Measurements from ENCODE around the gene PGF.
A peak's percentile ranks its signal among the peaks of the same experiment; 100 is the strongest.

Gene PGF

DNA sequence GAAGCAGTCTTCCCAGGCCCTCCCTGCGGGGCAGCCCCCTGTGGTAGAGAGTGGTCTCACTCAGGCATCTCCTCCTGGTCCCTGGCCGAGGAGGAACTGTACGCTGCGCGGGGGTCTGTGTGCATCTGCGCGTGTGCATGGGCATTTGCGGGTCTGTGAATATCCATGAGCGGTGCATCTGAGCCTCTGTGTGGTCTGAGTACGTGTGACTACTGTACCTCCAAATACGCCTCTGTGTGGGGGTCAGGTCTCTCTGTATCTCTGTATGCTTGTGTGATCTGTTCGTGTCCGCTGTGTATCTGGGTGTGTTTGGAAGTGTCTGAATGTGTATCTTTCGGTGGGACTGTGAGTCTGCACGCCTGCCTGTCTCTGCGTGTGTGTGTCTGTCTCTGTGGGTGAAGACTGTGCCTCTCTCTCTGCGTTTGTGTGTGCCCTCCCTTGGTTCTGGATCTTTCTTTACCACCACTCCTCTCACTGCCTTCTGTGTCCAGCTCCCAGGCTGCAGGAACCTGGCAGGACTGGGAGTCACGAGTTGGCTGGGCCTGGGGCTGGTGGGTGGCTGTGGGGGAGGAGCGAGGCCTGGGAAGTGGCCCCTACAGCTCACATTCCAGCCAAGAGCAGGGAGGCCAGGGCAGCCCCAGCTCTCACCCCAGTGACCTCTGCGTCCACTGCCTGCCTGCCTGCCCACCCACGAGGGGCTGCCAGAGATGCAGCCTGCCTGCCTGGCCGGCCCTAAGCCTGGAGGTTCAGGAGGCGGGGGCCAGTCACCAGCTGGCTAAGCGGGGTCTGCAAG lies 1.1 kb upstream of the PGF start:
- H3K4me3 ChIP-seq (ENCODE audit: control insufficient read depth, low read depth, low read length), result no peak overlapping the region
- no peak for DNase-seq (ENCODE audit: low read depth)
- TF ChIP-seq, protein P1, sequence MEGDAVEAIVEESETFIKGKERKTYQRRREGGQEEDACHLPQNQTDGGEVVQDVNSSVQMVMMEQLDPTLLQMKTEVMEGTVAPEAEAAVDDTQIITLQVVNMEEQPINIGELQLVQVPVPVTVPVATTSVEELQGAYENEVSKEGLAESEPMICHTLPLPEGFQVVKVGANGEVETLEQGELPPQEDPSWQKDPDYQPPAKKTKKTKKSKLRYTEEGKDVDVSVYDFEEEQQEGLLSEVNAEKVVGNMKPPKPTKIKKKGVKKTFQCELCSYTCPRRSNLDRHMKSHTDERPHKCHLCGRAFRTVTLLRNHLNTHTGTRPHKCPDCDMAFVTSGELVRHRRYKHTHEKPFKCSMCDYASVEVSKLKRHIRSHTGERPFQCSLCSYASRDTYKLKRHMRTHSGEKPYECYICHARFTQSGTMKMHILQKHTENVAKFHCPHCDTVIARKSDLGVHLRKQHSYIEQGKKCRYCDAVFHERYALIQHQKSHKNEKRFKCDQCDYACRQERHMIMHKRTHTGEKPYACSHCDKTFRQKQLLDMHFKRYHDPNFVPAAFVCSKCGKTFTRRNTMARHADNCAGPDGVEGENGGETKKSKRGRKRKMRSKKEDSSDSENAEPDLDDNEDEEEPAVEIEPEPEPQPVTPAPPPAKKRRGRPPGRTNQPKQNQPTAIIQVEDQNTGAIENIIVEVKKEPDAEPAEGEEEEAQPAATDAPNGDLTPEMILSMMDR (conservative IDR thresholded peaks at IDR 0.05; ENCODE audit: control insufficient read depth, insufficient read depth, low read depth, low read length), result no peak

DNA sequence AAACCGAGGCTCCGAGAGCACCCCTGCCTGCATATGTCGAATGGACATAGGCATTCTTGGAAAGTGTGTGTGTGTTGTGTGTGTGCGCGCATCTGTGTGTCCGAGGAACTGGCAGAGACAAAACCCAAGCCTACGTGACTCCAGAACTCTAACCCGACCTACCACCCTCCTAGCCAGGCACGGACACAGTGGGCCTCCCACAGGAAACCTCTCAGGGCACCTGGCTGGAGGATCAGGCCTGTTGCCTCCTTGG lies 556 bp upstream of the PGF start:
- no peak for DNase-seq (ENCODE audit: low read depth)
- TF ChIP-seq, protein P1 (conservative IDR thresholded peaks at IDR 0.05; ENCODE audit: control insufficient read depth, insufficient read depth, low read depth, low read length), result no peak
- H3K4me3 ChIP-seq (ENCODE audit: control insufficient read depth, low read depth, low read length), result no peak overlapping the region

DNA sequence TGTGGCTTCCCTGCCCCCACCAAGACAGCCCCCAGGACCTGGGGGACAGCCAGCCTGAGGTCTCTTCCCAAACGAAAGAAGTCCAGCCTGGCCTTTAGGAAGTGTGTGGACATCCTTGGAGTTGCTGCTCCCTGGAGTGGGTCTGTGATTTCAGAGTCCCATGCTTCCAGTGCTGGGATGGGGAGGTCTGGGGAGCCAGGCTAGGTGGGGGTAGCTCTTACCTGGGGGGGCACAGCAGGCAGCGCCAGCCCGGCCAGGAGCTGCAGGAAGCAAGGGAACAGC lies 509 bp downstream of the PGF start:
- TF ChIP-seq, protein P1 (conservative IDR thresholded peaks at IDR 0.05; ENCODE audit: control insufficient read depth, insufficient read depth, low read depth, low read length), result no peak
- DNase-seq (ENCODE audit: low read depth), result no peak
- H3K4me3 ChIP-seq (ENCODE audit: control insufficient read depth, low read depth, low read length), result peak overlapping the region; percentile 33

DNA sequence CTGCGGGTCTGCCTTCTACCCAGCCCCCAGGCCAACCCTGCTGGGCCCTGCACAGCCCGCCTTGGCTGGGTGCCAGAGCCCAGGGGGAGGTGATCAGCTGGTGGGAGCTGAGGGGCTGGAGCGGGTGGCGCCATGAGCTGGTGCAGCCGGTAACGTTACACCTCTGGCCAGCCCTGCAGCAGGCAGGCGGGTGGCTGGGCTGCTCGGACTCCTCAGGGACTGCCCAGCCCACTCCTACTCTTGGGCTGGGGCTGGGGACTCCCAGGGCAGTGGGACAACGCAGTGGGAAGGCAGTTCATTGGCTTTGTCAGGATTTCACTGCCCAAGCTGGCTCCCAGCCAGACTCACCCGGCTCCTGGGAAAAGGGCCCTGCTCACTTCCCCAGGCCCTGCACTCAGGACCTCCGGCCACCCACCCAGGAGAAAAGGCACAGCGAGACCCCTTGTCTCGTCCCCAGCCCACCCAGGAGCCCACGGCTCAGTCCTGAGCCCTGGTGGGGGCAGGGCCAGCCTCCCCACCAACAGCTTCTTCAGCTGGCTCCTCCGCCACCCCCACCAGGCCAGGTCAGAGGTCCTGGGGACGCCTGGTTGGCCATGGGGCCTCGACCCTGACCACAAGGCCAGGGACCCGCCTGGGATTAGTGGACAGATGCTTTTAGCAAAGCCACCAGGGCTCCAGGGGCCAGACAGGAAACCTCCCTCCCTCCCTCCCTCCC lies 1.0 kb downstream of the PGF start:
- TF ChIP-seq, protein P1 (conservative IDR thresholded peaks at IDR 0.05; ENCODE audit: control insufficient read depth, insufficient read depth, low read depth, low read length), result no peak
- no peak for DNase-seq (ENCODE audit: low read depth)
- no peak overlapping the region for H3K4me3 ChIP-seq (ENCODE audit: control insufficient read depth, low read depth, low read length)

DNA sequence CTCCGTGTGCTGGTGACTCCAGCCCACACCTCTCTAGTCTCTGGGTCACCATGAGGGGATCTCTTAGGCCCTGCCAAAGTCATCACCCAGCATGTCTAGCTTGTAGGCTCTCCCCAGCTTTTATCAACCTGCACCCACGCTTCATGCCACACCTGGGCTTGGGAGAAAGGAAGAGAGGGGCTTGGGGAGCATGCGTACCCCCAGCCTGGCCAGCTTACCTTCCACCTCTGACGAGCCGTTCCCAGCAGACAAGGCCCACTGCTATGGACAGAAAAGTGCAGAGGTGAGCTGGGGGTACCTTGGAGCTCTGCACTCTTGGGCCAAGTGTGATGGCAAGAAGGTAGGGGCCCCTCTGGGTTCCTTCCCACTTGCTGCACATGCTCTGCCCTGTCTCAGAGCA lies 1.7 kb downstream of the PGF start:
- DNase-seq (ENCODE audit: low read depth), result no peak
- no peak overlapping the region for H3K4me3 ChIP-seq (ENCODE audit: control insufficient read depth, low read depth, low read length)
- TF ChIP-seq, protein P1 (conservative IDR thresholded peaks at IDR 0.05; ENCODE audit: control insufficient read depth, insufficient read depth, low read depth, low read length), result no peak

DNA sequence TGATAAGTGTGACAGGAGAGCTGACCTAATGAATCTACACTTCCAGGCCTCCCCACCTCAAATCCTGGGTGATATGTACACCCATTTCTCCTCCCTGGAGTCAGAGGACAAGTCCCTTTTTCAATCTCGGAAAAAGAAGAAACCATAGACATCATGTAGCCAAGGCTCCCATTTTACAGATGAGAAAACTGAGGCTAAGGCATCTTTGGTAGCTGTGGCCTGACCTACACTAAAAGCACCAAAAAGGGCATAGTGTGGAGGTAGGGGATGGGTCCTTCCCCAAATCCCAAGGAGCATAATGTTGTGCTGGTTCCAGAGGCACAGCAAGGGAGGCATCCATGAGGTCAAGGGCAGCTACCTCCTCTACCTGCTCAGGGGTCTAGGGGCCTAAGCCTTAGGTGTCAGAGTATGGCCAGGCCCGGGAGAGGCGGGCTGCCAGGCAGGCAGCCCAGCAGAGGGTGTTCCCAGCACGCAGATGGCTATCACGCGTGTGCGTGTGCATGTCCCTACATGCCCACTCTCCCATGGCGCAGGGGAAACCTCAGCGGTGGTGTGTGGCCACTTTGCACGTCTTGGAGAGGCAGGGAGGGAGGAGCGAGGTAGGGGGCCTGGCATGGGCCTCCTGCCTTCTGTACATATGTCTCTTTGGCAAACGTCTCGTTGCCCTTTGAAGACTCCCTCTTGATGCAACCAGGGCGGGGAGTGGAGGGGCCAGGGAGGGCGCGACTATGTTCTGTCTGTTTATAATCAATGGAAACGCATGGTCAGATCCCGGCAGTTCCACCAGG lies 2.5 kb downstream of the PGF start:
- TF ChIP-seq, protein P1 (conservative IDR thresholded peaks at IDR 0.05; ENCODE audit: control insufficient read depth, insufficient read depth, low read depth, low read length), result no peak
- no peak overlapping the region for H3K4me3 ChIP-seq (ENCODE audit: control insufficient read depth, low read depth, low read length)
- no peak for DNase-seq (ENCODE audit: low read depth)
